Activated T-cell treated with anti-CD3 and anti-CD28 coated beads, Interleukin-2, amount 50 U/mL, for 4 hours (primary cell): ENCODE results near the gene AOPEP. TPM values are rescaled to one million over a fixed set of nuclear protein-coding genes. Genes with fewer than 3 reads are reported as not detected.
"Not testable (repeated sequence)": the region's sequence is repeated elsewhere in the genome, so short reads cannot be mapped to it uniquely, and the experiment has no call there.

Experiments used
- ATAC-seq, 2 donors: fragments of 200-7000 bp; cut with Tn5 transposase; one replicate each; pipeline ENCODE4 v1.10.0; 2021
- DNase-seq: peaks from one replicate; pipeline ENCODE4 v3.0.0-alpha.2; 2020
- H3K27me3 Mint-ChIP-seq: one replicate; pipeline ENCODE4 v1.8.0; 2021; ENCODE audit warnings: low read depth, mixed read lengths
- H3K36me3 Mint-ChIP-seq: one replicate; pipeline ENCODE4 v1.8.0; 2022; ENCODE audit warnings: mixed read lengths; ENCODE audit not compliant: insufficient read depth
- H3K4me1 Mint-ChIP-seq: one replicate; pipeline ENCODE4 v1.8.0; 2021; ENCODE audit warnings: low read depth, mixed read lengths
- H3K4me3 Mint-ChIP-seq: one replicate; pipeline ENCODE4 v1.8.0; 2021; ENCODE audit warnings: mild to moderate bottlenecking, moderate library complexity, mixed read lengths
- H3K9me3 Mint-ChIP-seq: one replicate; pipeline ENCODE4 v1.8.0; 2021; ENCODE audit warnings: mixed read lengths
- total RNA-seq, 3 donors: library from RNA; stranded (reverse); gene quantifications; one replicate each; pipeline ENCODE4 v1.2.1, GENCODE V29; 2021

Gene AOPEP
- total RNA-seq, 3 donors from 2014 or later, result 7.1 to 7.9 (median 7.4) TPM

DNA sequence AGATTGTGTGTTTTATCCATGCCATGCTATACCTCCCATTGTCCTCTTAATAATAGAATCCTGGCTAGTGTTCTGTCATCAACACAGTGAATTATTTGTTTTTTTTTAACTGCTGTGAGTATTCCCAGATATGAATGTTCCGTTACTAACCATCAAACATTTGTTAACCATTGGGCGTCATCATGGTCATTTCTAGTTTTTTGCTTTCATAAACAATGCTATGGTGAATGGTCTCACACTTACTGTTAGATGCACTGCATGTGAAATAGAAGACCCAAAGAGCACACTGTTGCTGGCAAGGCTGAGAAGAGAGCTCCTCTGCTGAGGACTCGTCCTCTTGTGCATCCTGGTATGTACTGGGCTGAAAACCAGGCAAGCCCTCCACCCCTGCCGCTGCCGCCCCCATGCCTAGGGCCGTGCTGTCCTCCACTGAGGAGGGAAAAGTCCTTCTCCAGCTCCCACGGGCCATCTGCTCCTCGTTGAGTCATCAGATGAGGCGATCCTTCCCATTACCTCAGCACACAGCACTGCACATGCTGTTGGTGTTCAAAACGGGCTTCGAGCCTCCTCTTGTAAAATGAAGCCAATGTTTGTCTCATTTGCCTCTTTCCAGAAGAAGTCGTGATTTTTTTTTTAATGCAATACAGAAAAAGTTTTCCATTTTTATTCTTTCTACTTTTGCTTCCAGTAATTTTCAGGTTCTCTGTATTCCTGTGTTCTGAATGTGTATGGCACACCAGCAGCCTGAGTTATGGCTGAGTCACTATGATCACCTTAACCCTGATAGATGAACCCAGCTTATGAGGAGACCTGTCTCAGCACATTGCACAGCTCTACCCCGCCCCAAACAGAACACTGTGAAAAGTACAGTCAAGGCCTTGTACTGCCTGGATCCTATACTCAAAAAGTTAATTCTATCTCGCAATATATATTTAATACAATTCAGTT is 219.0 kb downstream of the AOPEP start:
- no peak overlapping the region for H3K4me3 Mint-ChIP-seq
- peaks cover 3% of the 10 kb centered on the region for H3K36me3 Mint-ChIP-seq
- ATAC-seq (no peak), DNase-seq (no peak)
- H3K9me3 Mint-ChIP-seq, result no peaks in the 10 kb centered on the region
- H3K27me3 Mint-ChIP-seq, result no peaks in the 10 kb centered on the region
- H3K4me1 Mint-ChIP-seq, result peaks cover 5% of the 10 kb centered on the region

DNA sequence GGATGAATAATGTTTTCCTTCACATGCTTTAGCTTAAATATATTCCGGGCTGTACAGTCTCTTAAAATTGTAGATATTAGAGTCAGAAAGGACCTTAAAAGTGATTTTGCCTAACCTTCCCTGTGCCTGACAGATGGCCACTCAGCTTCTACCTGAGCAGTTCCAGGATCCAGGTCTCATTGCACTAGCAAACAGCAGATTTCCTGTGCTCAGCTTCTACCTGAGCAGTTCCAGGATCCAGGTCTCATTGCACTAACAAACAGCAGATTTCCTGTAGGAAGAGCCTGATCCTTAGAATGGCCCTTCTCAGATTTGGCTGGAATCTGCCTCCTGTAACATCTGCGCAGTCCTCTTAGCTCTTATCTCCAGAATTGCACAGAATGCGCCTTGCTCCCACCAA is 219.8 kb downstream of the AOPEP start:
- peaks cover 3% of the 10 kb centered on the region for H3K36me3 Mint-ChIP-seq
- no peaks in the 10 kb centered on the region for H3K27me3 Mint-ChIP-seq
- ATAC-seq (no peak), DNase-seq (no peak)
- no peaks in the 10 kb centered on the region for H3K9me3 Mint-ChIP-seq
- H3K4me3 Mint-ChIP-seq, result no peak overlapping the region
- H3K4me1 Mint-ChIP-seq, result peaks cover 13% of the 10 kb centered on the region

DNA sequence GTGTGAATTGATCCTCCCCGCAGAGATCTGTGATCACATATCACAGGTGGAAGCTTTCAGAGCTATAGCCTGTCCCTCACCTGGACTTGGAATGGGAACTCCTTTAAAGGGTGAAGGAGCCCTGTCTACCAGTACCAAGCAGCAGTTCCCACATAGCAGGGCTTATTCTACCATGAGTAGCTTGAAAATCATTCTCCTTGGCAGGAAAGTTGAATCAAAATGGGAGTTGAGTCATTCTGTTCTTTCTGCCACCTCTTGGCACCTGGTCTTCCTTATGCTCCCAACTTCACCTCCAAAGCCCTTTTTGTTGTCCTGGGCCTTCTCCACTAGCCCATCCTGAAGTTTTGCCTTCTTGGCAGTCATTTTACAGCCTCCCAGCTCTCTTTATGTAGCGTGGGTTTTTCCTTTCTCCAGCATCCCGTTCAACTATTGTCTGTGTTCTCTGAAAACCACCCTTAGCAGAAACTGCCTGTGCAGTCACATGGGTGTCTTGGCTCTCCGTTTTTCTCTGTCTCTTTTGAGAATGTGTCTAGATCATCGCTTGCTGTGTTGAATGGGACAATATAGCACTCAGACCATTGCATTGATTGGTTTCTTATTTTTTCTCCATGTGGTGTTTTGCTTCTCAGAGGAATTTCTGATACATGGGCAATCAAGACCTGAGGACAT is 222.2 kb downstream of the AOPEP start:
- Mint-ChIP-seq H3K4me1 (peaks cover 33% of the 10 kb centered on the region), H3K4me3 (no peak overlapping the region), H3K9me3 (no peaks in the 10 kb centered on the region), H3K27me3 (no peaks in the 10 kb centered on the region), H3K36me3 (peaks cover 3% of the 10 kb centered on the region)
- ATAC-seq (no peak), DNase-seq (no peak)

DNA sequence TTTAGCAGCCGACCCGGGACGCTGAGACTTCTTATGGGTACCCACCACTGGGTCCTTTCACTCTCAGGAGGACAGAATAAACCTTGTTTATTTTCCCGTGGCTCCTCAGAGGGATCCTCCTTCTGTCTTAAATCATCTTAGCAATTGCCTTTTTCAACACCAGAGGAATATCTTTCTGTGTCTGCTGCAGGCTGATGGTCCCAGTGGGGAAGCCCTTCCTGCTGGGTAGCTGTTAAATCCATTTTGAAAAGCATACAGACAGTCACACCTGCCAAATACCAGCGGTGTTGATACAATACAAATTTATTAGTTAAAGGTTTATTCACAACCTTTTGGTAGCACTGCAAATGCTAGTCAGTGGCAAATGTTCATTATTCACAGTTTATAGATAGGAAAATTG is 222.9 kb downstream of the AOPEP start:
- no peaks in the 10 kb centered on the region for H3K27me3 Mint-ChIP-seq
- peaks cover 3% of the 10 kb centered on the region for H3K36me3 Mint-ChIP-seq
- H3K9me3 Mint-ChIP-seq, result no peaks in the 10 kb centered on the region

DNA sequence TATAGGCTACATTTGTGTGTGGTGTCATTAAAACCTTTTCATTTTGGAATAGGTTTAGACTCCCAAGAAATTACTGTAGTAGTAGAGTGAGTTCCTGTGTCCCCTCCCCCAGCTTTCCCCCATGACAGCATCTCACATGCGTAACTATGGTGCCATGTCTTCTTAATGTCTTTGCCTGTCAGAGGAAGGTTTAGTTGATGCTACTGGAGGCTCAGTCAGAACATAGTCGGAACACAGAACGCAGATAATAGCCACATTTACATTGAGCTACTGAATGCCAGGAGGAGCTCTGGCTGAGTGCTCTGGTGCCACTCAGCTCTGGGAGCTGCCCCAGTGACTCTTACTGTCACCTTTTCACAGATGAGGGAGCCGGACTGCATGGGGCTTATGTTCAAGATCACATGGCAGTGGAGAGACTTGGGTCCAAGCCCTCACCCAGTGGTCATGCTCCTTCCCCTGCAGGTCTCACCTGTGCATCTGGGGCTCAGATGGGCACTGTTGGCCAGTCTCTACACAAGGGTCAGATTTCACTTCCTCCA is 223.6 kb downstream of the AOPEP start:
- H3K9me3 Mint-ChIP-seq, result no peaks in the 10 kb centered on the region
- peaks cover 3% of the 10 kb centered on the region for H3K36me3 Mint-ChIP-seq
- ATAC-seq (no peak), DNase-seq (no peak)
- no peak overlapping the region for H3K4me3 Mint-ChIP-seq
- peaks cover 33% of the 10 kb centered on the region for H3K4me1 Mint-ChIP-seq
- no peaks in the 10 kb centered on the region for H3K27me3 Mint-ChIP-seq

More for the DNA sequence above, 222.9 kb downstream of the AOPEP start:
- no peak for DNase-seq
- Mint-ChIP-seq H3K4me1 (peaks cover 33% of the 10 kb centered on the region), H3K4me3 (no peak overlapping the region)
- ATAC-seq, result no peak

DNA sequence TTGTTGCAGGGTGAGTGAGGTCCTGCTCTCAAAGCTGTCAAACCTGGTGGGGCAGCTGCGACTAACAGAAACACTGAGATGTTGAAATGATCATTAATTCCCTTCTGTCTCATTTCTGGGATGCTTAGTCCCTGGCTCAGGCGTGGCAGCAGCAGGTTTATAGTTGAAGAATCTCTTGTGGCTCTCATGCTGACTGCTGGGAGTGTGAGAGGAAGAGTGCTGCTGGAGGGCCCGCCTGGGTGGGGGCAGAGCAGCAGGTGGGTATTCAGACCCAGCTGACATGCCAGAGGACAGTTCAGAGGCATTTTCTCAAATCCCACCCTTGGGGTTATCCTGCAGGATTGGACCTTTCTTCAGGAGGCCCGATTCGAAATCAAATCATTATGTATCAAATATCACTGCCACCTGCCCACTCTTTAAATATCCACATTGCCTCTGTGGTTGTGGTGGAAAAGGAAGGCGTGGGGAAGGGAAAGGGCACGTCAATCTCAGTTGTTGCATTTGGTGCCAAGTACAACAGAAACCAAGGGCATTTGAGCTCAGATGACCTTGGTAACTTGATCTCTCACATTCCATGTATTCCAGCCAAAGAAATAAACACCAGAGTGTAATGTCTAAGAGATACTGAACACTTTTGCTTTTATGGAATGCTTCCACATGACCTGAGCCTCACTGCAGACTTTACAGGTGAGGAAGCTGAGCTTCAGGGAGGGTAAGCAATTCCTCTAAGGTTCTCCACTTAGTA is 224.3 kb downstream of the AOPEP start:
- H3K27me3 Mint-ChIP-seq, result no peaks in the 10 kb centered on the region
- ATAC-seq (no peak), DNase-seq (no peak)
- H3K36me3 Mint-ChIP-seq, result peaks cover 8% of the 10 kb centered on the region
- peaks cover 33% of the 10 kb centered on the region for H3K4me1 Mint-ChIP-seq
- H3K4me3 Mint-ChIP-seq, result peak overlapping the region; percentile 22
- no peaks in the 10 kb centered on the region for H3K9me3 Mint-ChIP-seq

DNA sequence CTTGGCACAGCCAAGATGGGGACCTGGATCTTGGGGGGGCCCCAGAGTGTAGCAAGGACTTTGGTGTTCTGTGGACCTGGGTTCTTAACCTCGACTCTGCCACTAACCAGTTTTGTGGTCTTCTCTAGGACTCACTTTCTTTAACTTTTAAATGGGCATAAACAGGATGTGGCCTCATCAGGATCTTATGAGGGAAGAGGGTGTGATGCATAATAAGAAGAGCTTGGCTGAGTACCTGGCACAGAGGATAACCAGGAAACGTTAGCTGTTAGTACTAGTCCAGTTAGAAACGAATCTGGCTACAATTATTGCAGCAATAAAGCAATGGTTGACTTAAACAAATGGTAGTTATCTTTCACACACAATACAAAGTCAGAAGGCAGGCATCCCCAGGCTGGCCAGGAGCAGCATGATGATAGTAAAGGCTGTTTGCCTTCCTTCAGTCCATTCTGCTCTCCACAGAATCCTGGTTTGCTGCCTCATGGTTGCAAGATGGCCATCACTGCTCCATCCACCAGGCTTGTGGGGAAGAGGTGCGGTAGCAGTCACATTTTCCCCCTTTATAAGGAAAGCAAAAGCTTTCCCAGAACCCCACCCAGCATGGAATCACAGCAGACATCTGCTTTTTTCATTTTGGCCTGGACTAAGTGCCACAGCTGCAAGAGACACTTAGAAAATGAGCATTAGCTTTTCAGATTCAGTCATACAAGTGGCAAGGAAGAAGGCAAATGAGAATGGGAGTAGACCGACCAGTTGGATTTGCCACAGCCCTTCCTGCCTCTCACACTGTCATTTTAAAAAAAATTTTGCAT is 225.0 kb downstream of the AOPEP start:
- H3K4me1 Mint-ChIP-seq, result peaks cover 33% of the 10 kb centered on the region
- H3K9me3 Mint-ChIP-seq, result no peaks in the 10 kb centered on the region
- no peak for DNase-seq
- H3K4me3 Mint-ChIP-seq, result peak overlapping the region; percentile 22
- no peak for ATAC-seq
- no peaks in the 10 kb centered on the region for H3K27me3 Mint-ChIP-seq
- peaks cover 16% of the 10 kb centered on the region for H3K36me3 Mint-ChIP-seq

DNA sequence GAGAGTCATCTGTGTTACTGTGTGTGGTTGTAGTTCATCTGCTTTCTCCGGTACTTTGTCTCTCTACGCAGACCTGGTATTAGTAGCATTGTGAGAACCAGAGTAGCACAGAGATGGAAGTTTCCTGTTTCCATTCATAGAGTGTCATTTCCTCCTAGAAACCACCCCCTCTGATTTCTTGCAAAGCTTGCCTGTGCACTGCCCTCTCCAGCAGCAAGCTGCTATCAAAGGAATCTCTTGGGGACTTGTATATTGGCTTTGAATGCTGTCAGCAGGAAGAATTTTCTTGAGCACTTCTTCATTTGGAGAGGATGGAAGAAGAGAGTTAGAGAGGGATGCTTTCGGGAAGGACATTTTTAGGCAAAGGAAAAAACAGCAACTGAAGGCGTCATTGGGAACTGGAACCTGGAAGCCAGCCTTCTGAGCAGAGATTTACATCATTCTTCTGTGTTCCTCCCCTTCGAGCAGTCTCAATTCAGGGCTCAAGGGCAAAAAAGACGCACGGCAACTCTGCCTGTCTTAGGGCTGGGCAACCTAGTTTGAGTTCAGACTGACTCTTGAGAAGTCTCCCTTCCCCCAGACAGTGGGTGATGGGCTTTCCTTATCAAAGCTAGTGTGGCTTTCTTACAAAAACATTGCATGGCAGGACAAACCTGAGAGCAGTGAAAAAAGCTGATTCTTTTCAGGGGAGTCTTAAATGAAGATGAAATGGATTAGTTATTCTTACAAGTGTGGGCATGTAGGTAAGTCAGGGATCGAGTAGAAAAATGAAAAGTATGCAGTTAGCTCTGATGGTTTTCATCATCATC is 226.3 kb downstream of the AOPEP start:
- Mint-ChIP-seq H3K9me3 (no peaks in the 10 kb centered on the region), H3K4me1 (peaks cover 33% of the 10 kb centered on the region), H3K4me3 (peak overlapping the region; percentile 65), H3K27me3 (no peaks in the 10 kb centered on the region), H3K36me3 (peaks cover 22% of the 10 kb centered on the region)
- DNase-seq (no peak), ATAC-seq (peak; percentile 65 to 84)

DNA sequence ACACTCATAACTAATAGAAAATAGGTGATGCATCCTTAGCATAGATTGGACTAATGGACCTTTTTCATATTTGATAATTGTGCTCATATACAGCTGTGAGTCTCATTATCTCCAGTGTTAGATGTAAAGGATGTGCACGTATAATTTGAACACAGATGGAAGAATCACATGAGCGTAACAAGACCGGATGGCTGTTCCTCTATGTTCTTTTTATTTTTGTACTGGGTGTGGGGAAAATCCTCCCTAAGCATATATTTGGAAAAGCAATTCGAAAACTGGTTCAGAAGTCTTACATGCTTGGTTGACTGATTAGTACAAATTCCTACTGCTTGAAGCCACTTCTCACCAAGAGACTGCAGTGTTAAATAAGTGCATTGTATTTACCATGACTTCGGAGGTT is 230.2 kb downstream of the AOPEP start:
- no peak for DNase-seq
- no peak overlapping the region for H3K4me3 Mint-ChIP-seq

DNA sequence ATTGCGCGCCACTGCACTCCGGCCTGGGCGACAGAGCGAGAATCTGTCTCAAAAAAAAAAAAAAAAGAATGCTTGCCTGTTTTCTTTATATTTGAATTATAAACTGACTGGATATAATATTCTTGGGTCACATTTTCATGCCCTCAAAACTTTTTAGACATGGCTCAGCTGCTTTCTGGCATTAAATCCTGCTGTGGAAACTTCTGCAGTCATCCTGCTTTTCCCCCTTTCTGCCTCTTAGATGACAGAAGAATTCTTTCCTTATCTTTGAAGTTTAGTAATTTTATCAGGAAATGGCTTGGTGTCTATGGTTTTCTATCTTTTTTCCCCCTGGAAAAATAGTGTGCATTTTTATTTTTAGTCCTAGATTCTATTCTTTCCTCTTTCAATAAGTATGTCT is 234.5 kb downstream of the AOPEP start:
- DNase-seq (no peak), ATAC-seq (no peak)
- H3K4me3 Mint-ChIP-seq, result no peak overlapping the region
- no peaks in the 10 kb centered on the region for H3K4me1 Mint-ChIP-seq
- H3K9me3 Mint-ChIP-seq, result no peaks in the 10 kb centered on the region
- H3K27me3 Mint-ChIP-seq, result no peaks in the 10 kb centered on the region
- H3K36me3 Mint-ChIP-seq, result peaks cover 22% of the 10 kb centered on the region

More for the DNA sequence above, 230.2 kb downstream of the AOPEP start:
- no peak for ATAC-seq
- Mint-ChIP-seq H3K9me3 (no peaks in the 10 kb centered on the region), H3K4me1 (peaks cover 15% of the 10 kb centered on the region), H3K27me3 (no peaks in the 10 kb centered on the region), H3K36me3 (peaks cover 24% of the 10 kb centered on the region)

DNA sequence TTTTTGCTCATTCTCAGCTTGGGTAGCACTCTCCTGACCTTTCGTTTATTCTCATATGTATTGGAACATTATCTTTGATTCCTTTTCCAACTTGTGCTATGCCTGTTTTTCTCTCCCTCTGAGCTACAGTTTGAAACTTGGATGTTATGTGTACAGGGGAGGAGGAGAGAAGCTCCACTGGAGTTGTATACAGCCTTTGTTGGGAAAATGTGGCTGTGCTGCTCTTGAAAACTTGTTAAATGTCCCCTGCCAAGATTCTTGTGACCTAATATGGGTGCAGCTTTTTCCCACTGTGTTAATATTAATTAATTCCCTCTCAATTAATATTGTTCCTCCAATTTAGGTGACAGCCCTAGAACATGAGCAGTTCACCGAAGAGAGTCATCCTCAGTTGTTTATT is 235.4 kb downstream of the AOPEP start:
- H3K4me1 Mint-ChIP-seq, result no peaks in the 10 kb centered on the region
- no peak overlapping the region for H3K4me3 Mint-ChIP-seq
- no peak for DNase-seq
- peaks cover 15% of the 10 kb centered on the region for H3K36me3 Mint-ChIP-seq
- ATAC-seq, result no peak
- H3K9me3 Mint-ChIP-seq, result no peaks in the 10 kb centered on the region
- no peaks in the 10 kb centered on the region for H3K27me3 Mint-ChIP-seq

DNA sequence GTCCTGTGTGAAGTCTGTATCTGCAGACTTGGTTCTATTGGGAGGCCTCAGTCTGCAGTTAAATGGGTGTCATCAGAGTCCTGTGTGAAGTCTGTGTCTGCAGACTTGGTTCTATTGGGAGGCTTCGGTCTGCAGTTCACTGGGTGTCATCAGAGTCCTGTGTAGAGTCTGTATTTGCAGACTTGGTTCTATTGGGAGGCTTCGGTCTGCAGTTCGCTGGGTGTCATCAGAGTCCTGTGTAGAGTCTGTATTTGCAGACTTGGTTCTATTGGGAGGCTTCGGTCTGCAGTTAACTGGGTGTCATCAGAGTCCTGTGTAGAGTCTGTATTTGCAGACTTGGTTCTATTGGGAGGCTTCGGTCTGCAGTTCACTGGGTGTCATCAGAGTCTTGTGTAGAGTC is 239.1 kb downstream of the AOPEP start:
- ATAC-seq, H3K9me3 Mint-ChIP-seq, H3K4me3 Mint-ChIP-seq, DNase-seq, H3K27me3 Mint-ChIP-seq, H3K4me1 Mint-ChIP-seq: not testable (repeated sequence)
- H3K36me3 Mint-ChIP-seq, result peaks cover 16% of the 10 kb centered on the region

DNA sequence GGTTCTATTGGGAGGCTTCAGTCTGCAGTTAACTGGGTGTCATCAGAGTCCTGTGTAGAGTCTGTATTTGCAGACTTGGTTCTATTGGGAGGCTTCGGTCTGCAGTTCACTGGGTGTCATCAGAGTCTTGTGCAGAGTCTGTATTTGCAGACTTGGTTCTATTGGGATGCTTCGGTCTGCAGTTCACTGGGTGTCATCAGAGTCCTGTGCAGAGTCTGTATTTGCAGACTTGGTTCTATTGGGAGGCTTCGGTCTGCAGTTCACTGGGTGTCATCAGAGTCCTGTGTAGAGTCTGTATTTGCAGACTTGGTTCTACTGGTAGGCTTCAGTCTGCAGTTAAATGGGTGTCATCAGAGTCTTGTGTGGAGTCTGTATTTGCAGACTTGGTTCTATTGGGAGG is 239.5 kb downstream of the AOPEP start:
- not testable (repeated sequence) for H3K27me3 Mint-ChIP-seq

More for the DNA sequence above, 239.5 kb downstream of the AOPEP start:
- ATAC-seq, H3K4me3 Mint-ChIP-seq, H3K9me3 Mint-ChIP-seq, DNase-seq, H3K4me1 Mint-ChIP-seq: not testable (repeated sequence)
- peaks cover 16% of the 10 kb centered on the region for H3K36me3 Mint-ChIP-seq
